GM21723 (cell line): ENCODE measurements around the gene KCNJ15.

Experiments
- ATAC-seq: cut with Tn5 transposase; IDR thresholded peaks from one replicate; pipeline ENCODE4 v1.9.1; 2021; ENCODE audit warnings: mild to moderate bottlenecking, moderate library complexity; ENCODE audit not compliant: unreplicated experiment

KCNJ15 gene

DNA sequence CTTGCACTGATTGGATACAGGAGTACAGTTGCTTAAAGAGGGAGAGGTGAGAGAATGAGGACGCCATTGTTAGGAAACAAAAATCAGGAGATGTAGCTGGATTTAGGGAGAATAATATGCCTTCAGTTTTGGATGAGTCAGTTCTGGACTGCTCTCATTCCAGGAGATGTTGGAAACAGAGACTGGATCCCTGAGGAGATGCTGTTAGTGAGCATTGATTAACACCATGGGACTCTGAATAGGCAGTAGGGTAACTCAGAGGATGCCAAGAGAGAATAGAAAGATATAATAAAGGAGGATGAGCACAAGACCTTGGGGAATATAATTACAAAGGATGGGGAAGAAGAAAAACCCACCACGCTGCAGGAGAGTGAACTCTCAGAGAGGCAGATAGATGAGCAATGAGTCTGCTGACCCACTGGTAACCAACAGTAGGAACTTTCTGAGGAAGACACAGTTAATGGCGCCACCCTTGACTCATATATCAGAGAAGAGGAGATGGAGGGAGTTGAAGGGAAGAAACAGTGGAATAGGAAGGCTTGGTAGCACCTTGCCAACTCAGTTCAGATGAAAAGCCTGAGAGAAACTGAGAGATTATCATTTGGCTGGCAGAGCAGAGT is 10.5 kb downstream of the KCNJ15 start:
- no peak for ATAC-seq

DNA sequence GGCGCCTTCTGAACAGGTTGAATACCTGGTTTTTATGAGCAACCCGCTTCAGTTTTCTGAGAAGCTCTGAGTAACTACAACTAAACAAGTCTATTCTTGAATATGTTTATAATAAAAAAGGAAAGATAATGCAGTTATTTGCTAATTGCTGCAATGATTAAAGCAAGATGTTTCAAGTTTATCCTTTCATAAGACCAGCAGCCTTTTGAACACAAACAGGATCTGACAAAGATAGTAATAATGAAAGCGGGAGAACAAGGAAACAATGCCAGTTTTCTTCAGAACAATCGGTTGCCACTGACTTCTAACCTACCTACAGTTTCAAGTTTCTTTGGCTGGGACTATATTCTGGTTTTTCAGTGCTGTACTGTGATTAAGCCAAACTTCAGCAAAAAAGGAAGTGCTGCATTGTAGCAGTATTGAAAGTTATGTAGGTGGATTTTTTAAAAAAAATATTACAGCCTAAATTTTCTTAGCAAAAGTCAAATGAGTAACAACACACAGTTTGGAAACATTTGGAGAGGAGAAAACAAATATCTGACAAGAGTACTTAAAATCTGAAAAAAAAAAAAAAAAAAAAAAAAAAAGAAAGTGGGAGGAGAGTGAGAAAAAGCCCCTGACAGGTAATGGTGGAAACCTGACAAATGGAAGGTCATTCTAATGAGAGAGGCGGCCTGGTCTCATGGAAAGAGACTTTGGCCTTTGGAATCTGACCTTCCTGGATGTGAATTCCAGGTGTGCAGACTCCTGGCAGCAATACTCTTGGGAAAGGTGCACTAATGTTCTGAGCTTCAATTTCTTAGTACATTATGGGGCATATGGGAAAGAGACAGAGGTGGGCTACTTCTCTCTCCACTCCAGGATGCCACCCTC is 11.4 kb downstream of the KCNJ15 start:
- ATAC-seq, result peak; percentile 53

DNA sequence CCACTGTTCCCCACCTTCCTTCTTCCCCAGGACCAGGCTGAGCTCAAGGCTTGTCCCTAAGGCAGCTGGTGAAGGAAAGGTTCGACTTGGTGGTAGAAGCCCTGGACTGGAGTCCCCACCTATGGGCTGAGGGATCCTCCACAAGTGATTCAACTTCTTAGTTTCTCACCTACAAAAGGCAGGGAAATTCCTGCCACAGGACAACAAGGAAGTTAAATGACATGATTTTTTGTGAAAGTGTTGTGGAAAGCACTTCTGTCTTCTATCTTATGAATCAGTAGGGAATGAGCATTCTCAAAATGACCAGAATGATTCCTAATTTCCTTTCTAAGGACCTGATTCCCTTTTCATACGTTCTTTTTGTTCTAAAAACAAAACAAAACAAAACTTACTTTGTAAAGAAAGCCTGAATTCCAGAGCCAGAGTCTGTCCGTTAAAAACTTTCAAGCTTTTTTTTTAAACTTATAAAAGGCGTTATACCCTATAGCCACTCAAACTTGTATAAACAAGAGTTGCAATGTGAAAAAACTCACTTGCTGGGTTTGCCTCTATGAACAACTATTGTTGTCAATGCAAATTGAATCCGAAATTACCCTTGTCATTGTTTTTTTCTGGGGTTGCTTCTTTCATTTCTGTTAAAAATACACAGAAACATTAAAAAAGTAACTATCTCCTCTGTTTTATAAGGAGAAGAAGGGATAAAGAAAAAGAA is 12.2 kb downstream of the KCNJ15 start:
- peak; percentile 36 for ATAC-seq

DNA sequence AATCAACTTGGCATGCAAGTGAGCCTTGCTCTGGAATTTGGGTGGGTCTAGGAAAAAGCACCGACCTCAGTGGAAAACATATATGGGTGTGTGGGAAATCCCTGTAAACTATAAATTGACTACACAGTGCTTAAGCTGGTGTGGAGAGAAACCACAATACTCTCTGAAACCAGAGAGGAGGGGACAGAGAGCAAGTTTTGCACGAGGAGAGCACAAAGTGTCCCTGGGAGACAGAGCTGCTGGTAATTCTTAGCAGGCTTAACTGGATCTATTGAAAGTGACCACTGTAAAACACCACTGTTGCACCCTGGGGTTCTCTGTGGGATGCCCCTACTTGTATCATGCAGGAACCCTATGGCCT is 12.8 kb downstream of the KCNJ15 start:
- ATAC-seq, result peak; percentile 78

DNA sequence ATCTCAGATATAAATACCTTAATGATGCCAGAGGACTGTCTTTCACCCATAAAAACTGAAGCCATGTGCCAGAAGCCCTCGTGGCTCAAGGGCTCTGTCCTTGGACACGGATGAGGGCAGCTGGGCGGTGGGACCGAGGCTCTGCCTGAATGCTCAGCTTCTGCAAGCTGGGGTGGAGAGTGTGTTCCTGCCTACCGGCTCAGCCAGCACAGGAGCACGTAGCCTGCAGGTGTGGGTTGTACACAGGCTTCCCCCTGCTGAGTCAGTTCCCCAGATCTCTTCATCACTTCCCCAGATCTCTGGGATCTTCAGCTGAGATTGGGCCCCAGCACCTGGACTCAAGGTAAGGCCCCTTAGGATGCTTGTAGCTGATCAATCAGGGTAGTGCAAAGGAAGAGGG is 15.4 kb downstream of the KCNJ15 start:
- no peak for ATAC-seq

DNA sequence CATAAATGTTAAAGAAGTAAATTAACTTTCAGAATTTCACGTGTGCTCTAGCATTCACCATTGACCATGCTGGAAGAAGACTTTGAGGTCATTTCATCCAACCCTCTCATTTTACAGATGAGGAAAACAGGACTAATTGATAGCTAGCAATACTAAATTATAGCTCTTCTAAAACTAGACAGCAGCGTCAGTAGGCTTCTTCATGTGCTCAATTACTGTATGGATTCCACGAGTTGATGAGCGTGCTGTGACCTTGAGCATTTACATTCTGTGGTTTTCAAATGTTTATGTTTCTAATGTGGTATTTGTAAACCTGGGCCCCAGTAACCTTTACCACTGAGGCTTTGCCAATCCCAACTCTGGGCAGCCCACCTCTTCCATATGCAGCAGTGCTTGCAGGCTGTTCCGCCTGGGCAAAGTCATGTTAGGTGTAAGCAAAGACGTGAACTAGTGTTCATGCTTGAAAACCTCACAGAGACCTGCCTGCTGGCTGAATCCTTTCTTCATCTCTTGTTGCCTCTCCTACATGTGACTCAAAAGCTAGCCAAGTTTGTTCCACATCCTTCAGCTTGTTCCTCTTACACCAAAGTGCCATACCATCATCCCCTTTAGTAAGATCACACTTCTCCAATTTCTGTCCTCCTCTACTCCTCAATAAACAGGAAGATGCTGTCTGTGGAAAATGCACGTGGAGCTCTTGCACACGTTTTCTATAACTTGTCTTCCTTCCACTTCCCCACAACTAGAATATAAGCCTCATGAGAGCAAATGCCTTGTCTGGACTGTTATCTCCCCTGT is 17.2 kb downstream of the KCNJ15 start:
- no peak for ATAC-seq

DNA sequence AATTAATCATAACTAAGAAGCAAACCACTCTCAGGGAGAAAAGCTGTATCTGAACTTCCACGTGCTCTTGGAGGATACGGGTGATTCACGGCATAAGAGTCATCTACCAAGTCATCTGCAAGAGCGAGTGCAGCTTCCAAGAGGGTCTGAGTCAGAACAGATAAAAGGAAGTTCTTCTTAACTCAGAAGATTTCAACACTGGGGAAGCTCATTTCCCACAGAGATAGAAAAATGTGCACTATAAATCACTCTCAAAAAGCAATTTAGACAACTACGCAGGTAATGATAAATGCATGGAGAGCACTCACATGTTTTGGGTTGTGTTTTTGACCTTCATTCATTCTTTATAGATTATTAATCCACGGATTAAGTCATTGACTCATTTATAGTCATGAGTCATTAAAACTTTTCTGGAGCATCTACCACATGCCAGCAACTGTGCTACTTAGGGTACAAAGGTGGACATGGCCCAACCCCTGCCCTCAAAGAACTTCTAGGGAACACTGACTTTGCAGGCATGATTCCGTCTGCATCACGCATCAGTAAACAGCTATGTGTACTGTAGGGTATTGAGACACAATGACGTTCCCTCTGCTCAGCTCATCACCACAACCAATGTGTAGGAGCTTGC is 20.8 kb downstream of the KCNJ15 start:
- no peak for ATAC-seq

DNA sequence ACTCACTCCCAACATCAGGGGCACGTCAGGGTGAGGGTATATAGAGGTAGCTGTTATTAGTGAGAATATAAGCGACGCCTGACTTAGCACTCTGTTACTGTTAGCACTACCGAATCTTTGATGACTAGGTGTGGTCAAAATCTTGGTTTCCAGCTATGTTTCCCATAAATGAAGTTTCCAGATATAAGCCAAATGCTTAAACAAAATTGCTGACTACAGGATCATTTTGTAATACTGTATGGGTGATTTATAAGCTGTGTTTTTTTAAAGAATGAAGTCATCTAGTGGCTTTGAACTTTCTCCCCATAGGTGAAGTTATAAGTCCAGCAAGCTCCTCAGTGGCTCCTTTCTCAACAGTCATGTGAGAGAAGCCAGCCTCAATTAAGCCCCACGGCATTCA is 23.7 kb downstream of the KCNJ15 start:
- no peak for ATAC-seq

DNA sequence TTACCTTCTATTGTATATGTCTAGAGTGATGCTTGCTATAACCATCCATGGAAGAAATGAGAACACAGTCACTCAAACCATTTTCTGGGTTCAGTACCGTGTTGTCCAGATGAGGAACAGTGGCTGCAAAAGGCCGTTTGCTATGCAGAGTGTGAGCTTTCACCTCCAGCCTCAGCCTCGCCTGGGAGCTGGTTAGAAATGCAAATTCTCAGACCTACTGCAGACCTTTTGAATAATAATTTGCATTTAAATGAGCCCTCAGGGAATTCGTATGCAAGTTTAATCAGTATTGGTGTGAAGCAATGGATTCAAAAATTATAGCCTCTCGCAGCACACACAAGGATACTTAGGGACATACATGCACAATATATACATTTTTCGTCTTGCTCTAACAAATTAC is 24.1 kb downstream of the KCNJ15 start:
- ATAC-seq, result no peak

DNA sequence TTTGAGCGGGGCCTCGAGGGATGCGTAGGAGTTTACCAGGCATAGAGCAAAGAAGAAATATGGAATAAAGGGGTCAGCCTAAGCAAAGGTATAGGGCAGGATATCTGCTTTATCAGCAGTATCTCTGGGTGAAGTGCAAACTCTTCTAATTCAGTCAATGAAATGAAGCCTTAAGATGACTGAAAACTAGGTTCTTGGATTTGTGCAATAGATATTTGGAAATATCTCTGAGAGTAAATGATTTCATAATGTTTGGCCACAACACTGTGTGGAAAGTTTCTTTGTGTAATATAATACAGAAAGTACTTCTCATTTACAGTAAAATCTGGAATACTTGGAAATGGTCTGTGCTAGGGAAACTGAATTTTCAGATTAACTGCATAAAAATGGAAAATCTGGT is 26.1 kb downstream of the KCNJ15 start:
- ATAC-seq, result no peak

DNA sequence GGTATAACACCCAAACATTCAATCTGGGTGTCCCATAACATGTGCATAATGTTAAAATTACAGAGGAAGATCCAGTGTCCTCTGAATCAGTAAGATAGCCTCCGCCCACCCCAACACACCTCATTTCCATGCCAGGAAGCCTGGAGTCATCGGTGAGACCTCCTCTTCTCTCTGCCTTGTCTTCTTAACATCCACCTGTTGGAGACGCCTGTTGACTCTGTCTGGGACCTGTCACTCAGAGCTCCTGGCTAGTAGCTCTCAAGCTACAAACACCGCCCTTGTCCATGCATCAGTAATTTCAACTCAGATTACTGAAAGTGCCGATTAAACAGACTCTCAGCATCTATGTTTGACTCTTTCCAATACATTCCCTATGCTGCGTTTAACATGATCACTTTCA is 27.4 kb downstream of the KCNJ15 start:
- no peak for ATAC-seq

DNA sequence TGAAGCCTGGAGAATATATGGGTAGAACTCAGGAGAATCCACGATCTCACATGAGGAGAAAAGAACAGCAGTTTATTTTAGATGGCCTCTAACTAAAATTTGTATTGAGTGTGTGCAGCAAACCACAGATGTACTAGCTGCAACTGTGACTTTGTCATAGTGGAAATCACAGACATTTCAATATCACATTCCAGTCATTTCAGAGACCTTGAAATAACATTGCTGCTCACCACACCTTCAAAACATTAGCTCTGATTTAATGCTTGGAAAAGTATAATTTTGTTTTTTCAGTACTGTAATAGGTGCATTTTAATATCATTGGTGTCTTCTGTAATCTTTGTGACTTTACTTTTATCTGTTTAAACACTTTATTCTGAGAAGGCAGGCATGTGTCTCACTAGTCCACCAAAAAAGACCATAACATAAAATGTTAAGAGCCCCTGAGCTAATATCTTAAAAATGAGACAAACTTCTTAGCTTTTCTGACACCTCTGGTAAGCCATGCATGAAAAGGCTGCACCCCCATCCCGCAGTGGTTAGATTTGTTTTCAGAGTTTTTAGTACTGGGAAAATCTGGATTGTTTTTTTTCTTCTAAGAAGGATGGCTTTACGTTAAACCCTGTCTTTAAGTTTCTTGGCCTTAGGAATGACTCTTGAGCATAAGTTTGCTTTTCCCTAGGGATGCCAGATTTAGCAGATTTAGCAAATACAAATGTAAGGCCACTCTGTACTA is 30.1 kb downstream of the KCNJ15 start:
- no peak for ATAC-seq

DNA sequence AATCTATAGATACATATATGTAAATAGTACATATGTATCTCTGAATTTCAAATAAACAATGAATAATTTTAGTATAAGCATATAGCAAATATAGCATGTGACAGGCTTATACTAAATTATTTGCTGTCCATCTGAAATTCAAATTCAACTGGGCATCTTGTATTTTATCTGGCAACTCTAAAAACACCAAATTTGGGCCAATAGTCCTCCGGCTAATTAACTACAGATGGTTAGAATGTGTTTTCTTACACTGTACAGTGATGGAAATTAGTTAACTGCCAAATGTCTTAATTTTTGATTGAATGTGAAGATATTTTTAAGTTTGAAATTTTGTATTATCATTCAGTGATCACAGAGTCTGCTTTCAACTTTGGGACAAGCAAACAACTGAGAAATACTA is 30.7 kb downstream of the KCNJ15 start:
- ATAC-seq, result no peak

DNA sequence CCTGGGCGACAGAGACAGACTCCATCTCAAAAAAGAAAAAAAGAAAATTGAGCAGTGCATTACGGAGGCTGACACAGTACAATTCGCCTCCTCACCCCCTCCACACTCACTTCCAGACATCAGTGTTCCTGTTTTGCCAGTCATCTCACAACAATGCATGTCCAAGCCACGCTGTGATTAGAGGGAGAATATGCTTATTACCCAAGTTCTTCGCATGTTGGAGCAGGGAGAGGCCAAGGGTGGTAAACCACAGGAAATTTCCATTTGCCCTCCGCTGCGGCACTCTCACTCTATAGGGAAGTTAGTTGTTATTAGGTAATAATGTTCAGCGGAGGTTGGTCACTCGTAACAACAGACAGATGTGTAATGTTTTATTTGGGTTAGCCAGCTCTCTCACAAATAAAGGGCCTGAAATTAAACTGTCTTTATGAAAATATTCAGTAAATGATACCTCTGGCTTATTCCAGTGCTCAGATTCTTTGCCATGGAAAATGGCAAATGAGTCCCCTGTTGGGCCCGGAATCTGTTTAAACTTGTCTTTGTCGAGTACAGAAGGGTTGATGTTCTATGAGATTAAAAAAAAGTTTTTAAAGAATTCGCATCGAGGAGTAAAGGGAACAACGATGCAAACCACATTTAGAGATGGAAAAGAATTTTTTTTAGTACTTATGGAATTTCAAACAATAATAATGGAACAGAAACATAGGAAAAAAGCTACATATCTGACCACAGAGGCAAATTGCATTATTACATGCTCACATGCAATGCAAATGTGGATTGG is 33.1 kb downstream of the KCNJ15 start:
- ATAC-seq, result no peak

DNA sequence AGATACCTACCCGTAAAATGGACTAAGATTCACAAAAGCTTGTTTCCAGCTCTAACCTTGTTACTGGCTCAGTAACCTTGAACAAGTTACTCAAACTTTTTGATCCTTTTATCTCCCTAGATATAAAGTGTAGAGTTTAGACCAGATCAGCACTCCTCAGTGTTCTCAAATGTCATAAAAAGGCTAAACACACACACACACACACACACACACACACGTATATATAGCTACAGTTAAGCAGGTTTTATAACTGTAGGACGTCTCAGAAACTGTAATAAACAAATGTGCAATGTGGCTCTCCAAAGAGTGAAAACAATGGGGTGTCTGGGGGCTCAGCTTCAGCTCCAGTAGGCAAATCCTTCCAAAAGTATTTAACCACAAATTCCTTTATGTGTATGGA is 34.0 kb downstream of the KCNJ15 start:
- ATAC-seq, result no peak

DNA sequence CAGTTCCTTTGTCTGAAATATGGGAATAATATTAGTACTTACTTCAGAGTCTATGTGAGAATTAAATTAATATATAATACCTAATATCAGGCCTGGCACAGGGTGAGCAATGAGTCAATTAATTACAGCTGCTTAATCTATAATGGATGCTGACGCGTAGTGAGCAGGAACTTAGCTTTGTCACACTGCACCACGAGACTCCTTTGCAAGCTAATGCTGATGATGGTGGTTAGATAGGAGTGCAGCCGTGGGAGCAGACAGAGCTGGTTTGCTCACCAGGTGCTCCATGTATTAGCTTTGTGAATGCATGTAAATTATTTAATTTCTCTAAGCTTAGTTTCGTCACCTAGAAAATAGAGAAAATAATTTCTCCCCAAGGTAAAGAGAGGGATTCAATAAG is 35.1 kb downstream of the KCNJ15 start:
- ATAC-seq, result no peak

DNA sequence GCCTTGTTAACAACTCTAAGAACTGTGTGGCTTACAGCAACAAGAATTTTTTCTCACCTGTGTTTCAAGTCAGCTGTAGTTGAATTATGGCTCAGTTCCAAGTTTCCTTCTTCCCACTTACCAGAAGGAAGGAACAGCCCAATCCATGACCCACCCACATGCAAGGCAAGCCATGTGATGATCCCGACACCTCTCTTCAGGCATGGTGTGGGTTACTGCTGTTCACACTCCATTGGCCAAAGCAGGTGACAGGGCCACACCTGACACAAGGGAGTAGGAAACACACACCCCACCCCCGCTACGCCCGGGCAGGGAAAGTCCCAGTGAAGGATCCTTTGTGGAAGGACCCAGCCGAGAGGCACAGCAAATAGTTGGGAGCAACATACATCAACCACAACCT is 36.3 kb downstream of the KCNJ15 start:
- no peak for ATAC-seq

DNA sequence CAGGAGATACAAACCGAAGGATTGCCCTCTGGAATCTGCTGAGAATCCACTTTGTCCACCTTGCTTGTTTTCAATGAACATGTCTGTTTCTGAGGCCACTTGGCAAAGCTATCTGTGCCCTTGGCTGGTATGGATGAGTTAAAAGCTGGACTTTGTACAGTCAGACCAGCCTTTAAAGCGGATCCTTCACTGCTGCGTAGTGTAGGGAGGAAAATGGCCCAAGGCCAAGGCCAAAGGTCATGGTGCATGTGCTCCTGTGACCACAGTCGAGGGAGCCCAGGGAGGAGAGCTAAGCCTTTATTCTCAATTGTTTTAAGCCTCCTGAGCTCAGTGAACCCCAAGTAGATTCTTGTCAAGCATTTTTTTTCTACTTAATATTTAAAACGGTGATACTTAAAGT is 37.0 kb downstream of the KCNJ15 start:
- no peak for ATAC-seq

DNA sequence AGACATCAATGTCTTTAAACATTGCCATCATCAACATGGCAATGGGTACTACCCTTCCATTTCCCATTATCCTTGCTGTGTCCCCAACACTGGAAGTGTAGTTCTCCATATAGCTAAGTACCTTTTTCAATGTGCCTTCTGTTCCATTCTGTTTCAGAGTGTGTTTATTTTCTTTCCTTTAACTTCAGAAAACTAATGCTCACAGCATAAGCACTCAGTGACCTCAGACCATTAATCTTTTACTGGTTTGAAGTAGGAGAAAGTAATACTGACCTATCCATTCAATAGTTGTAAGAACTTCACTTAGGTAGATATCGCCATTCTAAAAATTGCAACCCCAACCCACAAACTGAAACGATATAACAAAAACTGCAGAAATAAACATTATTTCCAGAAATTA is 37.8 kb downstream of the KCNJ15 start:
- ATAC-seq, result no peak
